HCT116 (cell line): ENCODE data around the gene CLDN2. TPM values are rescaled to one million over a fixed set of nuclear protein-coding genes. Genes with fewer than 3 reads are reported as not detected.

Experiments
- ATAC-seq: fragments of 200-7000 bp; cut with Tn5 transposase; 2 replicates; pipeline ENCODE4 v1.9.1; 2020; ENCODE audit warnings: mild to moderate bottlenecking, moderate library complexity
- BruUV-seq: library from RNA; stranded (reverse); fragments of 400-500 nt; replicated peaks from 2 replicates; lab custom pipeline; 2021; lab: Mats Ljungman, UMichigan
- CTCF ChIA-PET: fragments of 300-600 bp; sonication (Branson Sonifier 250); formaldehyde crosslinking; loops from one replicate; lab custom pipeline; 2021; ENCODE audit warnings: antibody characterized with exemption; lab: Charles Lee
- POLR2A ChIA-PET: fragments of 300-600, 350-600 bp; sonication (Branson Sonifier 250); formaldehyde crosslinking; loops from one replicate; lab custom pipeline; 2021; ENCODE audit warnings: antibody characterized with exemption; lab: Charles Lee
- RAD21 ChIA-PET, 2 experiments: fragments of 300-600 bp; sonication (Branson Sonifier 250); formaldehyde crosslinking; loops; one replicate each; lab custom pipeline; 2023; ENCODE audit warnings: low total read pairs in 2 of 2; ENCODE audit not compliant: uncharacterized antibody in 2 of 2, unreplicated experiment in 2 of 2, low non-redundant PET in 1 of 2; lab: Charles Lee
- DNase-seq: peaks from one replicate; pipeline ENCODE4 v3.0.0-alpha.2; 2010; ENCODE audit warnings: low read depth, low spot score
- H2AFZ ChIP-seq: fragments of 200-600 bp; shearing (Covaris generic), sonication (generic); 2 replicates; pipeline ENCODE4 v1.6.1; 2017; ENCODE audit warnings: low read depth, mixed run types, mixed read lengths, antibody characterized with exemption, low read length; ENCODE audit not compliant: poor library complexity, severe bottlenecking
- H3K27ac ChIP-seq: 2 replicates; pipeline ENCODE4 v1.5.1; 2012; ENCODE audit warnings: low read depth, low read length
- H3K27me3 ChIP-seq: fragments of 200-600 bp; sonication (generic); 2 replicates; pipeline ENCODE4 v1.6.1; 2016; ENCODE audit warnings: mixed run types, low read length, mixed read lengths; ENCODE audit not compliant: insufficient read depth
- H3K36me3 ChIP-seq, 2 experiments: fragments of 200-500 bp in 1 of 2; fragments of 200-600 bp in 1 of 2; sonication (Bioruptor generic) in 1 of 2; sonication (generic) in 1 of 2; 2 replicates each; pipeline versions ENCODE4 v1.5.1 to v1.6.1; 2014 to 2016; ENCODE audit warnings: low read length in 2 of 2, inconsistent platforms in 1 of 2, mixed read lengths in 1 of 2, mixed run types in 1 of 2; ENCODE audit not compliant: insufficient read depth in 2 of 2, control insufficient read depth in 1 of 2
- H3K4me1 ChIP-seq, 2 experiments: fragments of 200-600 bp in 1 of 2; sonication (generic) in 1 of 2; 2 replicates each; pipeline versions ENCODE4 v1.5.1 to v1.6.1; 2012 to 2017; ENCODE audit warnings: low read length in 2 of 2, inconsistent platforms in 1 of 2, mild to moderate bottlenecking in 1 of 2, mixed read lengths in 1 of 2, mixed run types in 1 of 2, moderate library complexity in 1 of 2; ENCODE audit not compliant: insufficient read depth in 2 of 2, control insufficient read depth in 1 of 2
- H3K4me2 ChIP-seq: fragments of 200-600 bp; sonication (generic); 2 replicates; pipeline ENCODE4 v1.6.1; 2017; ENCODE audit warnings: mixed run types, low read length, mixed read lengths
- H3K4me3 ChIP-seq, 2 experiments: fragments of 200-600 bp in 1 of 2; sonication (generic) in 1 of 2; replicated peaks in 1 of 2; 2 replicates each; pipeline ENCODE4 v1.5.1; 2011 to 2016; ENCODE audit warnings: low read length in 2 of 2, control low read depth in 1 of 2, low read depth in 1 of 2, mild to moderate bottlenecking in 1 of 2, mixed read lengths in 1 of 2, mixed run types in 1 of 2
- H3K79me2 ChIP-seq: fragments of 200-600 bp; sonication (generic); 2 replicates; pipeline ENCODE4 v1.6.1; 2017; ENCODE audit warnings: mild to moderate bottlenecking, mixed run types, low read length, moderate library complexity, mixed read lengths; ENCODE audit not compliant: insufficient read depth
- H3K9ac ChIP-seq: fragments of 200-600 bp; sonication (generic); 2 replicates; pipeline ENCODE4 v1.6.1; 2016; ENCODE audit warnings: low read length, mixed read lengths
- H3K9me2 ChIP-seq: fragments of 200-600 bp; sonication (generic), shearing (Covaris generic); 2 replicates; pipeline ENCODE4 v1.6.1; 2017; ENCODE audit warnings: mixed run types, mild to moderate bottlenecking, moderate library complexity; ENCODE audit not compliant: insufficient read depth
- H3K9me3 ChIP-seq, 2 experiments: fragments of 200-500 bp in 1 of 2; fragments of 200-600 bp in 1 of 2; sonication (Bioruptor generic) in 1 of 2; sonication (generic) in 1 of 2; 2 replicates each; pipeline ENCODE4 v1.6.1; 2014 to 2017; ENCODE audit warnings: low read length in 2 of 2, mixed read lengths in 2 of 2, inconsistent platforms in 1 of 2, low read depth in 1 of 2, mild to moderate bottlenecking in 1 of 2, mixed run types in 1 of 2, moderate library complexity in 1 of 2; ENCODE audit not compliant: control insufficient read depth in 1 of 2, insufficient read depth in 1 of 2
- H4K20me1 ChIP-seq: fragments of 200-600 bp; sonication (generic), shearing (Covaris generic); 2 replicates; pipeline ENCODE4 v1.6.1; 2017; ENCODE audit warnings: mixed run types, mild to moderate bottlenecking, moderate library complexity; ENCODE audit not compliant: insufficient read depth
- EZH2 ChIP-seq: fragments of 200-600 bp; sonication (generic); IDR thresholded peaks from 2 replicates; pipeline ENCODE4 v1.6.1; 2017; ENCODE audit warnings: antibody characterized with exemption, mixed run types
- ZFX ChIP-seq: fragments of 450-650 bp; IDR thresholded peaks from 2 replicates; pipeline ENCODE4 v1.6.1; 2017
- intact Hi-C: fragments of 100-400 bp; cut with micrococcal nuclease; formaldehyde crosslinking; loops from 2 replicates; pipeline ENCODE4 v1.10.0; 2022
- total RNA-seq: library from RNA; stranded (reverse); gene quantifications from one replicate; pipeline ENCODE4 v1.2.1, GENCODE V29; 2021; ENCODE audit not compliant: unreplicated experiment

CLDN2 gene
- total RNA-seq, 1 experiment from 2014 or later, result 0.10 TPM

GRCh38 chrX:106899276-106899675 lies 20.9 kb upstream of the CLDN2 start:
- no peak for DNase-seq
- RAD21 ChIA-PET, result interaction anchor here (0.9 to 1.1 kb wide), 2 partner anchors 61 kb away, joined by 4 to 9 read pairs; no protein-coding TSS in a partner anchor
- no peak overlapping the region for H3K9ac ChIP-seq
- ATAC-seq, result no peak
- H3K4me2 ChIP-seq, result no peak overlapping the region
- peaks cover 19 to 43% of the 10 kb centered on the region in 2 experiments for H3K4me1 ChIP-seq
- H3K27ac ChIP-seq, result no peak overlapping the region
- POLR2A ChIA-PET, result no interaction called here
- no TSS peak for BruUV-seq
- H3K9me3 ChIP-seq, result no peaks in the 10 kb centered on the region
- intact Hi-C loops, result loop anchor here (10.0 kb wide), 5 partner anchors 126 to 1176 kb away; no protein-coding TSS in a partner anchor
- TF ChIP-seq EZH2, result no peak
- H4K20me1 ChIP-seq, result no peaks in the 10 kb centered on the region
- no peak overlapping the region for H3K4me3 ChIP-seq
- H3K36me3 ChIP-seq, result no peaks in the 10 kb centered on the region
- CTCF ChIA-PET, result interaction anchor here (0.8 to 2.1 kb wide), 7 partner anchors 12 to 89 kb away, joined by 3 to 21 read pairs (median 3); no protein-coding TSS in a partner anchor
- H2AFZ ChIP-seq, result no peak overlapping the region
- no peaks in the 10 kb centered on the region for H3K27me3 ChIP-seq
- H3K9me2 ChIP-seq, result no peaks in the 10 kb centered on the region
- H3K79me2 ChIP-seq, result no peaks in the 10 kb centered on the region

- H3K9ac ChIP-seq, result no peak overlapping the region
- no peaks in the 10 kb centered on the region for H3K36me3 ChIP-seq
- no peak overlapping the region for H3K4me2 ChIP-seq
- no peaks in the 10 kb centered on the region for H3K9me3 ChIP-seq
- intact Hi-C loops, result loop anchor here (10.0 kb wide), 5 partner anchors 125 to 1175 kb away; no protein-coding TSS in a partner anchor
- H3K27me3 ChIP-seq, result no peaks in the 10 kb centered on the region
- H3K79me2 ChIP-seq, result no peaks in the 10 kb centered on the region
- H4K20me1 ChIP-seq, result no peaks in the 10 kb centered on the region
- H3K9me2 ChIP-seq, result no peaks in the 10 kb centered on the region
- DNase-seq (no peak), ATAC-seq (no peak)
- CTCF ChIA-PET, result interaction anchor here (1.1 to 2.1 kb wide), 2 partner anchors 51 to 60 kb away, joined by 3 to 21 read pairs; no protein-coding TSS in a partner anchor
- no peak overlapping the region for H2AFZ ChIP-seq
- BruUV-seq, result no TSS peak
- no peak overlapping the region for H3K27ac ChIP-seq
- POLR2A ChIA-PET, result no interaction called here
- RAD21 ChIA-PET, result no interaction called here
- TF ChIP-seq ZFX, result no peak
- TF ChIP-seq, all 23 proteins: peak for 0
- H3K4me1 ChIP-seq, result peaks cover 15 to 37% of the 10 kb centered on the region in 2 experiments
- no peak overlapping the region for H3K4me3 ChIP-seq
Measured at GRCh38 chrX:106899841-106900240, 20.4 kb upstream of the CLDN2 start.
